GM12878 (cell line): ENCODE measurements around the gene TPP2.

Experiments used
- CTCF ChIP-seq, 3 experiments: IDR thresholded peaks in 2 of 3; conservative IDR thresholded peaks in 1 of 3; 2 replicates each; pipeline ENCODE4 v1.5.1; 2011; ENCODE audit warnings: low read depth in 3 of 3, low read length in 3 of 3, mild to moderate bottlenecking in 3 of 3, control low read depth in 2 of 3, moderate library complexity in 2 of 3, inconsistent platforms in 1 of 3, mixed read lengths in 1 of 3; ENCODE audit not compliant: control insufficient read depth in 2 of 3, insufficient read depth in 1 of 3; ENCODE audit errors: extremely low read depth in 1 of 3
- EZH2 ChIP-seq: IDR thresholded peaks from 2 replicates; pipeline ENCODE4 v1.6.1; 2012; ENCODE audit warnings: low read depth, mild to moderate bottlenecking, control low read depth, inconsistent platforms, low read length, borderline replicate concordance; ENCODE audit not compliant: control insufficient read depth
- GABPA ChIP-seq: IDR thresholded peaks from 2 replicates; pipeline ENCODE4 v1.6.1; 2014; ENCODE audit warnings: antibody characterized with exemption, low read depth, mild to moderate bottlenecking, inconsistent platforms
- TCF12 ChIP-seq: IDR thresholded peaks from 2 replicates; pipeline ENCODE4 v1.6.1; 2011; ENCODE audit warnings: low read depth, mild to moderate bottlenecking, low read length

- TF ChIP-seq EZH2 (no peak), GABPA (no peak), TCF12 (no peak), CTCF (IDR thresholded peaks at IDR 0.05 in 2 of 3, conservative IDR thresholded peaks at IDR 0.05 in 1 of 3; ENCODE audit: control insufficient read depth in 2 of 3, extremely low read depth in 1 of 3, insufficient read depth in 1 of 3, low read depth in 3 of 3, low read length in 3 of 3) (no peak)
Measured at GRCh38 chr13:102679449-102680132, 82.8 kb downstream of the TPP2 start.
